Retinal pigment epithelial cell (primary cell): ENCODE results near the gene XAF1.

Source experiments
- DNase-seq: peaks from one replicate; pipeline ENCODE4 v3.0.0-alpha.2; 2010; ENCODE audit warnings: low read depth
- H3K4me3 ChIP-seq: 2 replicates; pipeline ENCODE4 v1.5.1; 2011; ENCODE audit warnings: mild to moderate bottlenecking, low read length, control low read depth, moderate library complexity
- CTCF ChIP-seq: conservative IDR thresholded peaks from 2 replicates; pipeline ENCODE4 v1.5.1; 2011; ENCODE audit warnings: low read depth, low read length, control low read depth, inconsistent platforms

The XAF1 gene

GRCh38 chr17:6787081-6787693 lies 31.3 kb downstream of the XAF1 start:
- no peak overlapping the region for H3K4me3 ChIP-seq
- no peak for TF ChIP-seq CTCF
- no peak for DNase-seq

- TF ChIP-seq CTCF: no peak
- DNase-seq: no peak
- H3K4me3 ChIP-seq: no peak overlapping the region
Observed at GRCh38 chr17:6789146-6789545, 33.3 kb downstream of the XAF1 start.

- no peak for DNase-seq
- H3K4me3 ChIP-seq: no peak overlapping the region
- no peak for TF ChIP-seq CTCF
Observed at GRCh38 chr17:6793748-6794493, 38.1 kb downstream of the XAF1 start.

GRCh38 chr17:6796017-6796886 lies 40.4 kb downstream of the XAF1 start:
- DNase-seq: no peak
- no peak overlapping the region for H3K4me3 ChIP-seq
- TF ChIP-seq CTCF: no peak

GRCh38 chr17:6796887-6797490 lies 41.1 kb downstream of the XAF1 start:
- DNase-seq: no peak
- no peak for TF ChIP-seq CTCF
- no peak overlapping the region for H3K4me3 ChIP-seq

GRCh38 chr17:6797718-6798351 lies 42.0 kb downstream of the XAF1 start:
- DNase-seq: no peak
- TF ChIP-seq CTCF: no peak
- H3K4me3 ChIP-seq: no peak overlapping the region
